SK-N-DZ (cell line): ENCODE results near the gene ATP2A3.
A peak's percentile ranks its signal among the peaks of the same experiment; 100 is the strongest.

Experiments used
- DNase-seq: peaks from one replicate; pipeline ENCODE4 v3.0.0-alpha.2; 2015; ENCODE audit warnings: low spot score

Gene ATP2A3

GRCh38 chr17:3928406-3928805 is 35.8 kb downstream of the ATP2A3 start:
- DNase-seq = no peak

GRCh38 chr17:3927628-3928340 is 36.5 kb downstream of the ATP2A3 start:
- no peak for DNase-seq

GRCh38 chr17:3926860-3927627 is 37.2 kb downstream of the ATP2A3 start:
- DNase-seq = no peak

- DNase-seq = no peak
Measured at GRCh38 chr17:3925684-3926485, 38.4 kb downstream of the ATP2A3 start.

- DNase-seq = no peak
Measured at GRCh38 chr17:3924512-3925350, 39.5 kb downstream of the ATP2A3 start.

- no peak for DNase-seq
Measured at GRCh38 chr17:3923466-3924190, 40.6 kb downstream of the ATP2A3 start.

GRCh38 chr17:3922765-3923164 is 41.5 kb downstream of the ATP2A3 start:
- no peak for DNase-seq

GRCh38 chr17:3921502-3922319 is 42.5 kb downstream of the ATP2A3 start:
- DNase-seq = no peak

- peak; percentile 47 for DNase-seq
Measured at GRCh38 chr17:3921006-3921405, 43.2 kb downstream of the ATP2A3 start.

GRCh38 chr17:3919123-3919624 is 45.1 kb downstream of the ATP2A3 start:
- no peak for DNase-seq

- no peak for DNase-seq
Measured at GRCh38 chr17:3918372-3919122, 45.7 kb downstream of the ATP2A3 start.

GRCh38 chr17:3917391-3917931 is 46.8 kb downstream of the ATP2A3 start:
- DNase-seq = no peak

GRCh38 chr17:3916825-3917224 is 47.4 kb downstream of the ATP2A3 start:
- DNase-seq = no peak

GRCh38 chr17:3915995-3916696 is 48.1 kb downstream of the ATP2A3 start, which contains the start of gene P2RX1:
P2RX1 (minus strand) TSS chr17:3916465; CDS start chr17:3916225, 240 bp downstream.
- no peak for DNase-seq

- no peak for DNase-seq
Measured at GRCh38 chr17:3915581-3915994, 48.6 kb downstream of the ATP2A3 start.

- DNase-seq = no peak
Measured at GRCh38 chr17:3914312-3914670, 49.9 kb downstream of the ATP2A3 start.

- DNase-seq = peak; percentile 72
Measured at GRCh38 chr17:3913531-3914311, 50.5 kb downstream of the ATP2A3 start.
